Measurements from ENCODE around the gene MAP2K5.

The MAP2K5 gene

GRCh38 chr15:67544475-67544874, 2.0 kb downstream of the MAP2K5 start:
- Mint-ChIP-seq H3K9me3 (no peaks in the 10 kb centered on the region), H3K36me3 (peaks cover 20% of the 10 kb centered on the region), H3K27ac (no peak overlapping the region), H3K4me3 (no peak overlapping the region), H3K4me1 (peaks cover 48% of the 10 kb centered on the region)
- no peak for ATAC-seq
- DNase-seq (ENCODE audit: low spot score in 2 of 2): no peak

- ATAC-seq (no peak), DNase-seq (ENCODE audit: low spot score in 2 of 2) (no peak)
- Mint-ChIP-seq H3K9me3 (no peaks in the 10 kb centered on the region), H3K4me1 (peaks cover 43% of the 10 kb centered on the region), H3K4me3 (no peak overlapping the region), H3K36me3 (peaks cover 28% of the 10 kb centered on the region), H3K27ac (peak overlapping the region; percentile 32)
Observed at GRCh38 chr15:67545864-67546263, 3.4 kb downstream of the MAP2K5 start.

DNA sequence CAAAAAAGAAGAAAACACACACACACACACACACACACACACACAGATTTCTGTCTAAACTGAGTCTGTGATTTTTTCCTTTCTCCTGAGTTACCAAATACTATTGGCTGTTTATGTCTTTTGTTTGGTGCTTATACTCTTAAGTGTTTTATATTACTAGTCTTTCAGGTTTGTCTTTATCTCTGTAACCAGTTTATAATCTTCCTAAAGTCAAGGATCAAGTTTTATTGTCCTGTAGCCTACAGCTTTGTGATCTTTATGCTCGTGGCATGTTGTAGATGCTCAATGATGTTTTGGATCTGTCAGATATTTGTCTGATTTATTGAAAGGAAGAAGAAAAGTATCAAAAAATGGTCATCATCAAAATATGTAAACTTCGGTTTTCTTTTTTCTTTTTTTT, 4.6 kb downstream of the MAP2K5 start:
- no peak for ATAC-seq
- Mint-ChIP-seq H3K4me1 (peaks cover 35% of the 10 kb centered on the region), H3K9me3 (no peaks in the 10 kb centered on the region), H3K36me3 (peaks cover 36% of the 10 kb centered on the region), H3K27ac (peak overlapping the region; percentile 32), H3K4me3 (no peak overlapping the region)
- DNase-seq (ENCODE audit: low spot score in 2 of 2): no peak

DNA sequence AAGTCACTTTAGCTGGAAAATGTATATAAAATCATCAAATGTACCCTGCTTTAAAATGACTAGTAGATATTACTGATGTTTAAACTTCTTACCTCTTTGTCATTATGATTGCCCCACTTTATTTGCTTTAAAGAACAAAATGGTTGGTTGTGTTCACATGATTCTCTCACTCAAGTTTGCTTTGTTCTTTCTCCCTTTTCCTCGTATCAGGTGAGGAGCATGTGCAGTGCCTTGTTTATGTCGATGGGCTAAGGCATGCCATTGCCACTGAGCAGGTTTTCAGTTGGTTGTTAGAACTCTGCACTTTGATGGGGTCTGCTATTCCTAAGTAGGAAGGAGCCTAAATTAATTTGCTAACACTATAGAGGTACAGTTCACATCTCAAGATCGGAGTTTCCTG, 5.3 kb downstream of the MAP2K5 start:
- Mint-ChIP-seq H3K4me3 (no peak overlapping the region), H3K36me3 (peaks cover 35% of the 10 kb centered on the region), H3K27ac (peak overlapping the region; percentile 13), H3K9me3 (no peaks in the 10 kb centered on the region), H3K4me1 (peaks cover 33% of the 10 kb centered on the region)
- ATAC-seq (no peak), DNase-seq (ENCODE audit: low spot score in 2 of 2) (no peak)

- H3K4me3 Mint-ChIP-seq: no peak overlapping the region
- no peak for ATAC-seq
- peak overlapping the region; percentile 13 for H3K27ac Mint-ChIP-seq
- no peaks in the 10 kb centered on the region for H3K9me3 Mint-ChIP-seq
- DNase-seq (ENCODE audit: low spot score in 2 of 2): no peak
- peaks cover 31% of the 10 kb centered on the region for H3K36me3 Mint-ChIP-seq
- peaks cover 28% of the 10 kb centered on the region for H3K4me1 Mint-ChIP-seq
Observed at GRCh38 chr15:67548236-67548852, 5.8 kb downstream of the MAP2K5 start.

DNA sequence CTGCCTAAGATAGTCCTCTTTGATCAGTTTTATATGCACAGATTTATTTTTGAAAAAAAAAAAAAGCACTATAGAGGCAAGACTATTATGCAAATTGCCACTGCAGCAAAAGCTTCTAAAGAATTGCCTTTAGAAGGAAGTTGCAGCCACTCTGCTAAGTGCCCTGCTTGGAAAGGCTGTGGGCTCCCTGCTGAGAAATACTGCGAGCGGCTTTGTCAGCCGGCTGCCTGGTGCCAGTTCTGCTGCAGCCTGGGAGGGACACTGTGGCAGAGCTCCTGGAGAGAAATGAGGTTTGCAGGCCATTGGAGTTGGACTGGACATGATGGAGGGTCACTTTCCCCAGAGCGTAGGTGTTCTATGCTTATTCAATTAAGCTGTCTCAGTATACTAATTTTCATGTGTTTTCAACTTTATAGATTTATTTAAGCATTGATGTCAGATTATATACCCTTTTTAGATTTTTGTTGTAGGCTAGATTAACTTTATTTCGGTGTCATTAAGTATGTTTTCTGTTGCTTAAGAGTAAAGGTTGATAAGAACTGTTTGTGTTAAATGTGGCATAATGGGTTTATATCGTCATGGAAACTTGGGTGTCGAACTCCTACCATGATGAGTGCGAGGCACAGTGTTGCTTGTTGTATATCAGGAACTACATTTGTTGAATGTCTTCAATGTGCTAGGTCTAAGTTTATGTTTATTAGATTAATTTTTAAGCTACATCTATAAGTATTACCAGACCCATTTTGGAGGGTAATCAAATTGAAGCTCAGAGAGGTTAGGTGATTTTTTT, 6.6 kb downstream of the MAP2K5 start:
- Mint-ChIP-seq H3K36me3 (peaks cover 31% of the 10 kb centered on the region), H3K9me3 (no peaks in the 10 kb centered on the region), H3K27ac (no peak overlapping the region), H3K4me3 (no peak overlapping the region), H3K4me1 (peaks cover 22% of the 10 kb centered on the region)
- ATAC-seq (no peak), DNase-seq (ENCODE audit: low spot score in 2 of 2) (no peak)

DNA sequence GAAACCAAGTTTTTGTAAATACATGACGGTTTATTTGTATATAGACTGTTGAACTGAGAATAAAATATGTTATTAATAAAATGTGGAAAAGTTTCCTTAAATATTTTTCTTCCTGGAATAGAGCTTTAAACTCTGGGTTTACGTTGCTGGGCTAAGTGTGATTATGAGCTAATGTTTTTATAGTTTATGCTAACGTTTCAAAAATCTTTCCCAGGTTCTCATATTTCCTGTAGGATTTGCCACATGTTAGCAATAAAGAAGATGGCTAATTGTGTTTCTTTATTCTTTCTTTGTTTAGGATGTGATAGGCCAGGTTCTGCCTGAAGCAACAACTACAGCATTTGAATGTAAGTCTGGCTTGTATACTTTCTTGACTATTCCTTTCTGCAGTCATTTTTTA, 7.2 kb downstream of the MAP2K5 start:
- no peak for DNase-seq (ENCODE audit: low spot score in 2 of 2)
- Mint-ChIP-seq H3K36me3 (peaks cover 31% of the 10 kb centered on the region), H3K4me3 (no peak overlapping the region)

DNA sequence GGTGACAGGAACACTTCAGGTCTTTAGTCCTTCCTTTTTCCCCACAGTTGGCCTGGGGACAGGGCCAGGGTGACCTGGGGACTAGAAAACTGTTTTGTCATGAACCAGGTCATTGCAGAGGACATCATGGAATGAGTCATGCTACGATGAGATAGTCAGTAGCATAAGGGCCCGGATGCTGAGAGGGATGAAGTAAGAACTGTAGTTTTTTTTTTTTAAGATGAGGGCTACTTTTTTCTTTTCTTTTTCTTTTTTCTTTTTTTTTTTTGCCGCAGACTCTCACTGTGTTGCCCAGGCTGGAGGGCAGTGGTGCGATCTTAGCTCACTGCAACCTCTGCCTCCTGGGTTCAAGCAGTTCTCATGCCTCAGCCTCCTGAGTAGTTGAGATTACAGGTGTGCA, 8.0 kb downstream of the MAP2K5 start:
- DNase-seq (ENCODE audit: low spot score in 2 of 2): no peak
- H3K4me1 Mint-ChIP-seq: peaks cover 13% of the 10 kb centered on the region
- H3K36me3 Mint-ChIP-seq: peaks cover 31% of the 10 kb centered on the region
- no peaks in the 10 kb centered on the region for H3K9me3 Mint-ChIP-seq
- H3K27ac Mint-ChIP-seq: no peak overlapping the region
- peak; percentile 65 for ATAC-seq
- H3K4me3 Mint-ChIP-seq: no peak overlapping the region

More for the DNA sequence above, 7.2 kb downstream of the MAP2K5 start:
- no peaks in the 10 kb centered on the region for H3K9me3 Mint-ChIP-seq
- H3K4me1 Mint-ChIP-seq: peaks cover 16% of the 10 kb centered on the region
- H3K27ac Mint-ChIP-seq: no peak overlapping the region
- ATAC-seq: no peak

- H3K4me3 Mint-ChIP-seq: no peak overlapping the region
- no peak overlapping the region for H3K27ac Mint-ChIP-seq
- no peaks in the 10 kb centered on the region for H3K9me3 Mint-ChIP-seq
- ATAC-seq (no peak), DNase-seq (ENCODE audit: low spot score in 2 of 2) (no peak)
- peaks cover 12% of the 10 kb centered on the region for H3K4me1 Mint-ChIP-seq
- H3K36me3 Mint-ChIP-seq: peaks cover 29% of the 10 kb centered on the region
Observed at GRCh38 chr15:67551207-67551743, 8.8 kb downstream of the MAP2K5 start.

GRCh38 chr15:67554580-67554979, 12.1 kb downstream of the MAP2K5 start:
- DNase-seq (ENCODE audit: low spot score in 2 of 2) (no peak), ATAC-seq (no peak)
- peaks cover 28% of the 10 kb centered on the region for H3K36me3 Mint-ChIP-seq
- H3K9me3 Mint-ChIP-seq: no peaks in the 10 kb centered on the region
- H3K4me1 Mint-ChIP-seq: peaks cover 12% of the 10 kb centered on the region
- H3K27ac Mint-ChIP-seq: no peak overlapping the region
- no peak overlapping the region for H3K4me3 Mint-ChIP-seq

DNA sequence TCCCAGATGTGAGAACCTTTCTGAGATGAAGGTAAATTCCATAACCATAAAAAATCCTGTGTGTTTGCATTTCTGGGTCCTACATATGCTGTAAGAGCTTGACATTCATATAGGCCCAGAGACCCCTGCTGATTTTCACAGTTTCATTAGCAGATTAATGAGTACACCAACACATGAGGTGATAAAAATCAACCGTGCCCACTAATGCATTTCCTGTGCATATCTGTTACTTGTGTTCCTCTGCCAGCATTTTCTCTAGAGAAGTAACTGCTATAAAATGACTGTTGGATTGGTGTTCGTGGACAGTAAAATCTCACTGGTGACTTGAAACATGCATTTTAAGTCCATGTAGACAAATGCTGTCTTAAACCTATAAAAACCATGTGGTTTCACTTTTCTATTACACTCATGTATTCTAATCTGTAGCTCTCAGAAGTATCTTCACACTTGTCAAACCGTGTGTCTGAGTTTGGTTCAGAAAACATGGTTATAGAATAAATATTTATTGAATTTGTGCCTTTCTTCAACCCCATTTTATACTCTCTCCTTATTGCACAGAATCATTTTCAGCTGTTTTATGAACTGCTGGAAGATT, 14.6 kb downstream of the MAP2K5 start:
- no peak overlapping the region for H3K4me3 Mint-ChIP-seq
- no peaks in the 10 kb centered on the region for H3K9me3 Mint-ChIP-seq
- peaks cover 12% of the 10 kb centered on the region for H3K36me3 Mint-ChIP-seq
- DNase-seq (ENCODE audit: low spot score in 2 of 2): no peak
- peaks cover 12% of the 10 kb centered on the region for H3K4me1 Mint-ChIP-seq
- H3K27ac Mint-ChIP-seq: no peak overlapping the region
- no peak for ATAC-seq

DNA sequence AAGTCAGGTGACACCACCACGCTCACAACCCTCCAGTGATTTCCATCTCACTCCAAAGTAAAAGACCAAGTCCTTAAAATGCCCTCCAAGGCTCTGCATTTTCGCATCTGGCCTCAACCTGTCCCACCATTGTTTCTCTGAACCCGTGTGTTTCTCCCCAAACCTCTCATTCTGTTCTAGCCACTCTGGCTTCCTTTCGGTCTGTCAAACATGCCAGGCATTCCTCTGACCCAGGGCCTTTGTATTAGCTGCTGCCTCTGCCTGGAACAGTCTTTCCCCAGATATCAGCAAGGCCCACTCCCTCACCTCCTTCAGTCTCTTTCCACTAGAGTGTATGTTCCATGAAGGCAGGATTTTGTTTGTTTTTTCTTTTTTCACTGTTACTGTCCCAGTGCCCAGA, 16.0 kb downstream of the MAP2K5 start:
- H3K36me3 Mint-ChIP-seq: peaks cover 12% of the 10 kb centered on the region
- no peak for DNase-seq (ENCODE audit: low spot score in 2 of 2)
- no peak for ATAC-seq
- no peaks in the 10 kb centered on the region for H3K9me3 Mint-ChIP-seq
- no peak overlapping the region for H3K27ac Mint-ChIP-seq
- H3K4me3 Mint-ChIP-seq: no peak overlapping the region
- H3K4me1 Mint-ChIP-seq: peaks cover 17% of the 10 kb centered on the region

- no peak for ATAC-seq
- DNase-seq (ENCODE audit: low spot score in 2 of 2): no peak
- no peak overlapping the region for H3K4me3 Mint-ChIP-seq
- H3K27ac Mint-ChIP-seq: no peak overlapping the region
- H3K36me3 Mint-ChIP-seq: peaks cover 12% of the 10 kb centered on the region
- H3K9me3 Mint-ChIP-seq: no peaks in the 10 kb centered on the region
- H3K4me1 Mint-ChIP-seq: peaks cover 21% of the 10 kb centered on the region
Observed at GRCh38 chr15:67559158-67559557, 16.7 kb downstream of the MAP2K5 start.

GRCh38 chr15:67559576-67559975, 17.1 kb downstream of the MAP2K5 start:
- H3K4me1 Mint-ChIP-seq: peaks cover 26% of the 10 kb centered on the region
- no peak overlapping the region for H3K27ac Mint-ChIP-seq
- H3K36me3 Mint-ChIP-seq: peaks cover 12% of the 10 kb centered on the region
- H3K9me3 Mint-ChIP-seq: no peaks in the 10 kb centered on the region
- ATAC-seq (no peak), DNase-seq (ENCODE audit: low spot score in 2 of 2) (no peak)
- no peak overlapping the region for H3K4me3 Mint-ChIP-seq

GRCh38 chr15:67560320-67560719, 17.8 kb downstream of the MAP2K5 start:
- ATAC-seq: no peak
- Mint-ChIP-seq H3K36me3 (peaks cover 12% of the 10 kb centered on the region), H3K4me3 (no peak overlapping the region)

GRCh38 chr15:67563092-67563491, 20.6 kb downstream of the MAP2K5 start:
- Mint-ChIP-seq H3K4me3 (no peak overlapping the region), H3K27ac (no peak overlapping the region), H3K36me3 (peaks cover 12% of the 10 kb centered on the region), H3K9me3 (no peaks in the 10 kb centered on the region), H3K4me1 (peaks cover 14% of the 10 kb centered on the region)
- DNase-seq (ENCODE audit: low spot score in 2 of 2) (no peak), ATAC-seq (no peak)

More at GRCh38 chr15:67560320-67560719, 17.8 kb downstream of the MAP2K5 start:
- Mint-ChIP-seq H3K9me3 (no peaks in the 10 kb centered on the region), H3K27ac (no peak overlapping the region), H3K4me1 (peaks cover 20% of the 10 kb centered on the region)
- DNase-seq (ENCODE audit: low spot score in 2 of 2): no peak
